GM21529 (cell line): ENCODE measurements around the gene FBXL13.
A peak's percentile ranks its signal among the peaks of the same experiment; 100 is the strongest.
"Not testable (repeated sequence)": the region's sequence is repeated elsewhere in the genome, so short reads cannot be mapped to it uniquely, and the experiment has no call there.

ENCODE experiments used
- ATAC-seq: cut with Tn5 transposase; IDR thresholded peaks from one replicate; pipeline ENCODE4 v1.9.1; 2021; ENCODE audit not compliant: unreplicated experiment

FBXL13 gene

GRCh38 chr7:102778663-102779062, 295.9 kb downstream of the FBXL13 start:
- not testable (repeated sequence) for ATAC-seq

- not testable (repeated sequence) for ATAC-seq
Measured at GRCh38 chr7:102776217-102776616, 298.4 kb downstream of the FBXL13 start.

- ATAC-seq, result peak; percentile 76
Measured at GRCh38 chr7:102770467-102770866, 304.1 kb downstream of the FBXL13 start.

- ATAC-seq, result not testable (repeated sequence)
Measured at GRCh38 chr7:102769657-102770192, 304.9 kb downstream of the FBXL13 start.

GRCh38 chr7:102763295-102763905, 311.2 kb downstream of the FBXL13 start:
- ATAC-seq, result not testable (repeated sequence)
